ENCODE measurements around the gene SNAP25. TPM values are rescaled to one million over a fixed set of nuclear protein-coding genes. Genes with fewer than 3 reads are reported as not detected.

SNAP25 gene
- total and polyA plus RNA-seq, 2 donors: 1.6 to 8.6 TPM

- Histone ChIP-seq H3K36me3 (ENCODE audit: insufficient read depth) (no peaks in the 10 kb centered on the region), H3K27ac (ENCODE audit: low read depth) (no peak overlapping the region), H3K4me1 (ENCODE audit: insufficient read depth) (peaks cover 1% of the 10 kb centered on the region), H3K4me3 (ENCODE audit: low read depth, low read length) (no peak overlapping the region)
- WGBS: 85% methylated on average over 1 of the region's 1 CpG
- DNase-seq (ENCODE audit: extremely low spot score): no peak
Measured at GRCh38 chr20:10312111-10312510, 93.5 kb downstream of the SNAP25 start.

GRCh38 chr20:10313215-10313614 is 94.6 kb downstream of the SNAP25 start:
- H3K4me3 ChIP-seq (ENCODE audit: low read depth, low read length): no peak overlapping the region
- no peaks in the 10 kb centered on the region for H3K36me3 ChIP-seq (ENCODE audit: insufficient read depth)
- no peak for DNase-seq (ENCODE audit: extremely low spot score)
- peaks cover 1% of the 10 kb centered on the region for H3K4me1 ChIP-seq (ENCODE audit: insufficient read depth)
- H3K27ac ChIP-seq (ENCODE audit: low read depth): no peak overlapping the region

GRCh38 chr20:10313701-10314100 is 95.1 kb downstream of the SNAP25 start:
- no peaks in the 10 kb centered on the region for H3K36me3 ChIP-seq (ENCODE audit: insufficient read depth)
- H3K27ac ChIP-seq (ENCODE audit: low read depth): no peak overlapping the region
- peaks cover 1% of the 10 kb centered on the region for H3K4me1 ChIP-seq (ENCODE audit: insufficient read depth)
- DNase-seq (ENCODE audit: extremely low spot score): no peak
- H3K4me3 ChIP-seq (ENCODE audit: low read depth, low read length): no peak overlapping the region
- WGBS: 7% methylated on average over 3 of the region's 3 CpGs

- 14% methylated on average over 2 of the region's 2 CpGs for WGBS
- Histone ChIP-seq H3K36me3 (ENCODE audit: insufficient read depth) (no peaks in the 10 kb centered on the region), H3K27ac (ENCODE audit: low read depth) (no peak overlapping the region), H3K4me1 (ENCODE audit: insufficient read depth) (peaks cover 1% of the 10 kb centered on the region), H3K4me3 (ENCODE audit: low read depth, low read length) (no peak overlapping the region)
- no peak for DNase-seq (ENCODE audit: extremely low spot score)
Measured at GRCh38 chr20:10314198-10314597, 95.6 kb downstream of the SNAP25 start.

DNA sequence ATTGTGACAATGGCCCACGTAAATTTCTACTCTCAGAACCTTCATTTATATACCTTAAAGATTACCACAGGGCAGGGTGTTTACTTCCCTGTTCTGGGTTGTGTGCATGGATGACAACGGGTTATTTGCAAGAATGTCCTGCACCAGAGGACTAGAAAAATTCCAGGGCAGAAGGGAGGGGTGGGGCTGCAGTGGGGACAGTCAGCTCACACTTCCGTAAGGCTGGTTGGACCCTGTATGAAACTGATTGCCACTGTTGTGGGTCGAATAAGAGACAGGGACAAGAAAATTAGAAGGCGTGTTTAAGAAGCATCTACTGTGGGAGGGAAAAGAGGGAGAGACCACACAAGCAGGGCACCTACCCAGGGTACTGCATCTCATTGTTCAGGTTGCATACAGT is 96.5 kb downstream of the SNAP25 start:
- DNase-seq (ENCODE audit: extremely low spot score): no peak
- Histone ChIP-seq H3K27ac (ENCODE audit: low read depth) (no peak overlapping the region), H3K4me1 (ENCODE audit: insufficient read depth) (peaks cover 1% of the 10 kb centered on the region), H3K36me3 (ENCODE audit: insufficient read depth) (no peaks in the 10 kb centered on the region), H3K4me3 (ENCODE audit: low read depth, low read length) (no peak overlapping the region)
- 62% methylated on average over 5 of the region's 5 CpGs for WGBS

- H3K4me1 ChIP-seq (ENCODE audit: insufficient read depth): peaks cover 1% of the 10 kb centered on the region
- H3K36me3 ChIP-seq (ENCODE audit: insufficient read depth): no peaks in the 10 kb centered on the region
- no peak overlapping the region for H3K27ac ChIP-seq (ENCODE audit: low read depth)
- WGBS: 85% methylated on average over 2 of the region's 2 CpGs
- H3K4me3 ChIP-seq (ENCODE audit: low read depth, low read length): no peak overlapping the region
- DNase-seq (ENCODE audit: extremely low spot score): no peak
Measured at GRCh38 chr20:10316582-10316981, 98.0 kb downstream of the SNAP25 start.

GRCh38 chr20:10318291-10319024 is 99.8 kb downstream of the SNAP25 start:
- 77% methylated on average over 5 of the region's 5 CpGs for WGBS
- peaks cover 1% of the 10 kb centered on the region for H3K4me1 ChIP-seq (ENCODE audit: insufficient read depth)
- H3K36me3 ChIP-seq (ENCODE audit: insufficient read depth): no peaks in the 10 kb centered on the region

DNA sequence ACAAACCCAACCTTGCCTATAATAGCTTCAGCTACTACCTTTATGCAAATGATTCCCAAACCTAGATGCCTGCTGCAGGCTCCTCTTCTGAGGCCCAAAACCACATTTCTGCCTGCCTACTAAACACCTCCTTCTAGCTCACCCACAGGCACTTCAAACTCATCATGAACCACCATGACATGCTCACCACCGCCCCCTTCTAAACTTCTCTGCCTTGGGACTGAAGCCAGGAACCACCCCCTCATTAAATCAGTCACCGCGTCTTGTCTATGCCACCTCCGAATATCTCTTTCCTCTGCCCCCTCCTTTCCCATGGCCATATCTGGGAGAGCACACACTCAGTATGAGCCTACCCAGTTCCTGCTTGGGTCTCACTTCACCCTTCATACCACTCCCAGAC is 101.2 kb downstream of the SNAP25 start:
- H3K36me3 ChIP-seq (ENCODE audit: insufficient read depth): no peaks in the 10 kb centered on the region
- H3K4me1 ChIP-seq (ENCODE audit: insufficient read depth): no peaks in the 10 kb centered on the region
- 57% methylated on average over 4 of the region's 4 CpGs for WGBS

More at GRCh38 chr20:10318291-10319024, 99.8 kb downstream of the SNAP25 start:
- Histone ChIP-seq H3K4me3 (ENCODE audit: low read depth, low read length) (no peak overlapping the region), H3K27ac (ENCODE audit: low read depth) (no peak overlapping the region)
- no peak for DNase-seq (ENCODE audit: extremely low spot score)

GRCh38 chr20:10321138-10321717 is 102.6 kb downstream of the SNAP25 start:
- Histone ChIP-seq H3K27ac (ENCODE audit: low read depth) (no peak overlapping the region), H3K36me3 (ENCODE audit: insufficient read depth) (no peaks in the 10 kb centered on the region), H3K4me3 (ENCODE audit: low read depth, low read length) (no peak overlapping the region), H3K4me1 (ENCODE audit: insufficient read depth) (no peaks in the 10 kb centered on the region)
- DNase-seq (ENCODE audit: extremely low spot score): no peak

More for the DNA sequence above, 101.2 kb downstream of the SNAP25 start:
- Histone ChIP-seq H3K27ac (ENCODE audit: low read depth) (no peak overlapping the region), H3K4me3 (ENCODE audit: low read depth, low read length) (no peak overlapping the region)
- no peak for DNase-seq (ENCODE audit: extremely low spot score)

- no peak for DNase-seq (ENCODE audit: extremely low spot score)
- no peak overlapping the region for H3K27ac ChIP-seq (ENCODE audit: low read depth)
- no peaks in the 10 kb centered on the region for H3K36me3 ChIP-seq (ENCODE audit: insufficient read depth)
- H3K4me3 ChIP-seq (ENCODE audit: low read depth, low read length): no peak overlapping the region
- 64% methylated on average over 6 of the region's 6 CpGs for WGBS
- H3K4me1 ChIP-seq (ENCODE audit: insufficient read depth): no peaks in the 10 kb centered on the region
Measured at GRCh38 chr20:10322073-10323012, 103.7 kb downstream of the SNAP25 start.

DNA sequence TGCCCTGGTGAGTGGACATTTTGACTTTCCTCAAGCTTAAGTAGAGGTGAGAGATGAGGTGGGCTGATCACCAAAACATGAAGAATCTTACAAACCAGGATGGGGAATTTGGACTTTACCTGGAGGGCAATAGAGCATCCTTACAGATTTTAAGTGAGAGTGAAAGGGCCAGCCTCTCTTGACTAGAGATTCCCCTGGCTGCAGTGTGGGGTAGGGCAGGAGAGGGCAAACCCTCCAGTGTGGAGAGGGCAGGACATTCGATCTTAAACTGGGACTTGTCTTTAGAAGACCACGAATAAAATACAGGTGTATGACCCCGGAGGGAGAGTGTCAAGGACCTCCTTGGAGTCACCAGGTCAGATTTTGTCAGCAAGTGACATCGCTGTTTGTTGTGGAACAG is 105.1 kb downstream of the SNAP25 start:
- Histone ChIP-seq H3K27ac (ENCODE audit: low read depth) (no peak overlapping the region), H3K4me1 (ENCODE audit: insufficient read depth) (no peaks in the 10 kb centered on the region), H3K36me3 (ENCODE audit: insufficient read depth) (no peaks in the 10 kb centered on the region), H3K4me3 (ENCODE audit: low read depth, low read length) (no peak overlapping the region)
- 76% methylated on average over 4 of the region's 4 CpGs for WGBS
- no peak for DNase-seq (ENCODE audit: extremely low spot score)

- WGBS: 66% methylated on average over 8 of the region's 8 CpGs
- Histone ChIP-seq H3K36me3 (ENCODE audit: insufficient read depth) (no peaks in the 10 kb centered on the region), H3K27ac (ENCODE audit: low read depth) (no peak overlapping the region), H3K4me1 (ENCODE audit: insufficient read depth) (no peaks in the 10 kb centered on the region), H3K4me3 (ENCODE audit: low read depth, low read length) (no peak overlapping the region)
- DNase-seq (ENCODE audit: extremely low spot score): no peak
Measured at GRCh38 chr20:10324198-10324847, 105.7 kb downstream of the SNAP25 start.

- no peaks in the 10 kb centered on the region for H3K4me1 ChIP-seq (ENCODE audit: insufficient read depth)
- no peak overlapping the region for H3K27ac ChIP-seq (ENCODE audit: low read depth)
- DNase-seq (ENCODE audit: extremely low spot score): no peak
- H3K4me3 ChIP-seq (ENCODE audit: low read depth, low read length): no peak overlapping the region
- 56% methylated on average over 4 of the region's 4 CpGs for WGBS
- no peaks in the 10 kb centered on the region for H3K36me3 ChIP-seq (ENCODE audit: insufficient read depth)
Measured at GRCh38 chr20:10328897-10329255, 110.2 kb downstream of the SNAP25 start.
